ENCODE data around the gene RASSF4. TPM values are rescaled to one million over a fixed set of nuclear protein-coding genes. Genes with fewer than 3 reads are reported as not detected.

Gene RASSF4
- total RNA-seq, 1 experiment from 2014 or later = 2.8 TPM

GRCh38 chr10:44930904-44931620 is 28.5 kb upstream of the RASSF4 start:
- no peak for ATAC-seq

More at GRCh38 chr10:44930904-44931620, 28.5 kb upstream of the RASSF4 start:
- Histone ChIP-seq H3K4me1 (ENCODE audit: control insufficient read depth in 1 of 2, insufficient read depth in 2 of 2, low read length in 2 of 2) (no peaks in the 10 kb centered on the region), H3K79me2 (ENCODE audit: insufficient read depth, low read length) (no peaks in the 10 kb centered on the region), H3K27ac (ENCODE audit: low read depth, low read length) (no peak overlapping the region), H3K9me3 (ENCODE audit: control insufficient read depth in 1 of 2, insufficient read depth in 1 of 2, low read depth in 1 of 2, low read length in 2 of 2) (no peaks in the 10 kb centered on the region), H3K27me3 (ENCODE audit: insufficient read depth, low read length) (no peaks in the 10 kb centered on the region), H2AFZ (ENCODE audit: low read depth, low read length, poor library complexity, severe bottlenecking) (no peak overlapping the region), H4K20me1 (ENCODE audit: insufficient read depth) (no peaks in the 10 kb centered on the region), H3K9me2 (ENCODE audit: insufficient read depth) (no peaks in the 10 kb centered on the region; the same call in 1 of the 2 replicates), H3K4me2 (ENCODE audit: low read length) (no peak overlapping the region), H3K36me3 (ENCODE audit: control insufficient read depth in 1 of 2, insufficient read depth in 2 of 2, low read length in 2 of 2) (no peaks in the 10 kb centered on the region), H3K9ac (ENCODE audit: low read length) (no peak overlapping the region), H3K4me3 (replicated peaks in 1 of 2; ENCODE audit: low read depth in 1 of 2, low read length in 2 of 2) (no peak overlapping the region)
- no TSS peak for BruUV-seq (replicated peaks)
- ChIA-PET CTCF (no interaction called here), POLR2A (no interaction called here), RAD21 (ENCODE audit: low non-redundant PET in 1 of 2, low total read pairs in 2 of 2, uncharacterized antibody in 2 of 2, unreplicated experiment in 2 of 2) (no interaction called here)
- intact Hi-C loops (cut with micrococcal nuclease) = loop anchor here (10.0 kb wide), 1 partner anchor 304 kb away; no protein-coding TSS in a partner anchor
- TF ChIP-seq FOSL1 (IDR thresholded peaks at IDR 0.05; ENCODE audit: low read depth) (no peak), REST (IDR thresholded peaks at IDR 0.05; ENCODE audit: low read depth) (no peak)
- no peak for DNase-seq (ENCODE audit: low read depth, low spot score)
